Thyroid gland (tissue), 4 donors: Measurements from ENCODE around the gene UCHL1.

Experiments used
- POLR2A ChIP-seq, 2 donors: fragments of 450-650 bp; IDR thresholded peaks; one replicate each; pipeline ENCODE4 v1.6.1; 2017; ENCODE audit warnings: antibody characterized with exemption in 2 of 2, mild to moderate bottlenecking in 2 of 2, moderate library complexity in 1 of 2
- TF ChIP-seq, protein P1 (sequence below), 6 experiments: fragments of 200-600 bp in 3 of 6; fragments of 450-650 bp in 3 of 6; sonication (generic) in 3 of 6; IDR thresholded peaks; one replicate each; pipeline ENCODE4 v1.5.1; 2016 to 2019; ENCODE audit warnings: antibody characterized with exemption in 6 of 6, mild to moderate bottlenecking in 2 of 6, inconsistent platforms in 1 of 6, moderate library complexity in 1 of 6

GRCh38 chr4:41296995-41297394 lies 40.3 kb downstream of the UCHL1 start:
- TF ChIP-seq, protein P1, sequence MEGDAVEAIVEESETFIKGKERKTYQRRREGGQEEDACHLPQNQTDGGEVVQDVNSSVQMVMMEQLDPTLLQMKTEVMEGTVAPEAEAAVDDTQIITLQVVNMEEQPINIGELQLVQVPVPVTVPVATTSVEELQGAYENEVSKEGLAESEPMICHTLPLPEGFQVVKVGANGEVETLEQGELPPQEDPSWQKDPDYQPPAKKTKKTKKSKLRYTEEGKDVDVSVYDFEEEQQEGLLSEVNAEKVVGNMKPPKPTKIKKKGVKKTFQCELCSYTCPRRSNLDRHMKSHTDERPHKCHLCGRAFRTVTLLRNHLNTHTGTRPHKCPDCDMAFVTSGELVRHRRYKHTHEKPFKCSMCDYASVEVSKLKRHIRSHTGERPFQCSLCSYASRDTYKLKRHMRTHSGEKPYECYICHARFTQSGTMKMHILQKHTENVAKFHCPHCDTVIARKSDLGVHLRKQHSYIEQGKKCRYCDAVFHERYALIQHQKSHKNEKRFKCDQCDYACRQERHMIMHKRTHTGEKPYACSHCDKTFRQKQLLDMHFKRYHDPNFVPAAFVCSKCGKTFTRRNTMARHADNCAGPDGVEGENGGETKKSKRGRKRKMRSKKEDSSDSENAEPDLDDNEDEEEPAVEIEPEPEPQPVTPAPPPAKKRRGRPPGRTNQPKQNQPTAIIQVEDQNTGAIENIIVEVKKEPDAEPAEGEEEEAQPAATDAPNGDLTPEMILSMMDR (IDR thresholded peaks at IDR 0.05) = no peak
- TF ChIP-seq POLR2A (IDR thresholded peaks at IDR 0.05) = no peak
